Stimulated activated CD4-positive, alpha-beta T cell treated with anti-CD3 and anti-CD28 coated beads, Interleukin-15, amount 100 ng/mL, for 1 hour (primary cell): ENCODE data around the gene GNAT2.
A peak's percentile ranks its signal among the peaks of the same experiment; 100 is the strongest.

Source experiments
- DNase-seq, 2 donors: peaks; one replicate each; pipeline ENCODE4 v3.0.0-alpha.2; 2020; ENCODE audit warnings: low read depth in 1 of 2, low spot score in 1 of 2

GNAT2 gene

GRCh38 chr1:109628540-109629321 lies 9.3 kb upstream of the GNAT2 start:
- DNase-seq: no peak

DNA sequence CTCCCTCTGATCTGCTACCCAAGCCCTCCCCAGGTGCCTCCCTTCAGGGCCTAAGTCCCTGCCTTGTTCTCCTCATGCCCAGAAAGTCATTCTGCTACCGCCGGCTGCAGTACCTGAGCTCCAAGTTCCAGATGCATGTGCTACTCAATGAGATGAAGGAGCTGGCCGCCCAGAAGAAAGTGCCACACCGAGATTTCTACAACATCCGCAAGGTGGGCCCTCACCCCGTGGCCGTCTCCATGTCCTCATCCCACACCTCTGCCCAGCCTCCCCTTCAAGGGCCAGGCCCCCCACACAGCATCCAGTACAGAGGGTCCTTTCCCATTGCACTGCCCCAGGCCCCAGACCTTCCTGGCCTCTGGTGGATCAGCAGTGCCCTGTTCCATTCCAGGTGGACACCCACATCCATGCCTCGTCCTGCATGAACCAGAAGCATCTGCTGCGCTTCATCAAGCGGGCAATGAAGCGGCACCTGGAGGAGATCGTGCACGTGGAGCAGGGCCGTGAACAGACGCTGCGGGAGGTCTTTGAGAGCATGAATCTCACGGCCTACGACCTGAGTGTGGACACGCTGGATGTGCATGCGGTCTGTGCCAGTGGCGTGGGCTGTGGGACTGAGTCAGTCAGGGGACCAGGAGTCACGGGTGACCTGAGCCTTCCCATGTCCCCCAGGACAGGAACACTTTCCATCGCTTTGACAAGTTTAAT lies 8.4 kb upstream of the GNAT2 start:
- DNase-seq: no peak

GRCh38 chr1:109626682-109627408 lies 7.4 kb upstream of the GNAT2 start:
- DNase-seq: no peak

DNA sequence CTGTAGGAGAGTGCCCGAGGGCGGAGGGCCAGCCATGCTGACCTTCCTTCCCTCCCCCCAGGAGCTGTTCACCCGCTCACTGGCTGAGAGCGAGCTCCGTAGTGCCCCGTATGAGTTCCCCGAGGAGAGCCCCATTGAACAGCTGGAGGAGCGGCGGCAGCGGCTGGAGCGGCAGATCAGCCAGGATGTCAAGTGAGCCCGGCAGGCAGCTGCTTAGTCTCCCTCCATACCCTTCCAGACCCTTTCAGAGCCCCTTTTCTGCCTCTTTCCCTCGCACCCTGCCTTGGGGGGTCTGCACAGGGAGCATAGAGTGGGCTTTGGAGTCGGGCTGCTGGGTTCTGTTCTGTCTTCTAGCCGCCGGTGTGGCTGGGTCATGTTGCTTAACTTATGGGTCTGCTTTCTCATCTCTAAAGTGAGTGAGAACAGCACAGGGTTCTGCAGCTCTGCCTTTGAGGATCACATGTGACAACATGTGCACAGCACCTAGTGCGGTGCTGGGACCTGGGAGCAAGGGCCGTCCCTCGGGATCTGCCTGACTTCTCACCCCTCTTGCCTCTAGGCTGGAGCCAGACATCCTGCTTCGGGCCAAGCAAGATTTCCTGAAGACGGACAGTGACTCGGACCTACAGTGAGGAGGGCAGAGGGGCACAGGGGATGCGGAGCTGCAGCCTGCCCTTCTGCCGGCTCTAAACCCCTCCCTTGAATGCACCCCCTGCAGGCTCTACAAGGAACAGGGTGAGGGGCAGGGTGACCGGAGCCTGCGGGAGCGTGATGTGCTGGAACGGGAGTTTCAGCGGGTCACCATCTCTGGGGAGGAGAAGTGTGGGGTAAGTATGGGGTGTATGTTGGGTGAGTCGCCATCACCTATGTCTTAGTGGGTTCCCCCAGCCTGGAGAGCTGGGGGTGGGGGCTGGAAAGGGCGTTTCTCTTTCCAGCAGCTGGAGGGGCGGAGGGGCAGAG lies 6.5 kb upstream of the GNAT2 start:
- no peak for DNase-seq

DNA sequence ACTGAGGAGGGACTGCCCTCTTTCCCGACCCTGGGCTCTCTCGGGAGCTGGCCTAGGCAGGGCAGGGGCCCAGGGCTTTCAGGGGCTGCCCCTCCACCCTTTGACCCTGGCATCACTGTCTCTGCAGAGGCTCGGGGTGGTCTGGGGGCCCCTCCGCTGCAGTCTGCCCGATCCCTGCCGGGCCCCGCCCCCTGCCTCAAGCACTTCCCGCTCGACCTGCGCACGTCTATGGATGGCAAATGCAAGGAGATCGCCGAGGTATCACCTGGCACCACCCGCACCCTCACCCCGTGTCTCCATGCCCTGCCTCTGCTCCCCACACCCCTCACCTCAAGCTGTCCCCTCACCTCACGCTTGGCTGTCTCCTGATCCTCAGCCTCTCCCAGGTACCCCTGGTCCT lies 5.8 kb upstream of the GNAT2 start:
- DNase-seq: no peak

GRCh38 chr1:109624201-109625010 lies 5.0 kb upstream of the GNAT2 start:
- DNase-seq: no peak

DNA sequence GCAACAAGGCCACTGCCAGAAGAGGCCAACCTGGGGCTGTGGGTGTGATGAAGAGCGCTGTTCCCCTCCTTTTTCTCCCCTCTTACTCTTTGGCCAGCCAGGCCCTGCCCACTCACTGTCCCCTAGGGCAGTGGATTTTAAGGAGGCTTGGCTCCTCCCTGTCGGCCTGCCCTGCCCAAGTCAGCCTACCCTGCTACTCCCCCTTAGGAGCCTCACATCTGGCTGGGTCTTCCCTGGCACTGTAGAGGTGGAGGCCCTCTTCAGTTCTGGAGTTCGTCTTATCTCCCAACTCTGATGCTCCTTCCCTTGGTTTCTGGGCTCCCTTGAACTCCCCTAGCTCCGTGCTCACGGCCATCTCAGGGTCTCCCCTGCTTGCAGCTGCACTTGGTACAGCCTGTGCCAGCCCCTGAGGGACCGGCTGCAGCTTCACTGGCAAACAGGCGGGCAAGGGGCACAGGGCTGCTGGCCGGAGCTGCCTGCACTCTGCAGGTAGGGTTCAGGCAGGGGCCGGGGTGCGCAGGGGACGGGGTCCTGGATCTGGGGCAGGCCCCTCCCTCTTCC lies 4.3 kb upstream of the GNAT2 start:
- no peak for DNase-seq

DNA sequence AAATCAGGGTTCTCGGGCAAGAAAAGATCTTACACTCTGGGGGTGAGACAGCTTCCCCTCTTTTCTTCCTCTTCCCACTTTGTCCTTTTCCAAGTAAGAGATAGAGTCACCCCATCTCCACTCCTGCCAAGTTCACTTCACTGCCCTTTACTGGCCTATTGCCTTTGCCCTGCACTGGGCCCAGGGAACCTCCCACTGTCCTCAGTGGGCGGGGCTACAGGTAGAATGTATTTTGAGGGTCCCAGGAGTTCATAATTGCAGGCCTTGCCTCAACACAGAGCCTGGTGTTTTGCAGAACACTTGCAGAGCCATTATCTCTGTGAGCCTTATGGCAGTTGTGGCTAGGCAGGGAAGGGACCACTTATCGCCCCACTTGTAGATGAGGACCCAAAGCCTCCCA lies 3.5 kb upstream of the GNAT2 start:
- no peak for DNase-seq

GRCh38 chr1:109622137-109622892 lies 2.9 kb upstream of the GNAT2 start:
- DNase-seq: no peak

- DNase-seq: no peak
Measured at GRCh38 chr1:109621379-109622136, 2.1 kb upstream of the GNAT2 start.

DNA sequence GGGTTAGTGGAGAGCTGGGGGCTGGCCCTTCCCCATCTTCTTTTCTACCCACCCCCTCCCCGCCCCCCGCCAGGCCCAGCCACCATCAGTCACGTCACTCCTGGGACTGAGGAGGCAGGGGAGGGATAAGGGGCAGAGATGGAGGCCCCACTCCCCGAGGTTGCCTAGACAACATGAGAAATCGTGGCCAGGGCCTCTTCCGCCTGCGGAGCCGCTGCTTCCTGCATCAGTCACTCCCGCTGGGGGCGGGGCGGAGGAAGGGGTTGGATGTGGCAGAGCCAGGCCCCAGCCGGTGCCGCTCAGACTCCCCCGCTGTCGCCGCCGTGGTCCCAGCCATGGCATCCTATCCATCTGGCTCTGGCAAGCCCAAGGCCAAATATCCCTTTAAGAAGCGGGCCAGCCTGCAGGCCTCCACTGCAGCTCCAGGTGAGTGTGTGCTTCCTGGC lies 1.4 kb upstream of the GNAT2 start:
- DNase-seq: peak; percentile 87 to 96

DNA sequence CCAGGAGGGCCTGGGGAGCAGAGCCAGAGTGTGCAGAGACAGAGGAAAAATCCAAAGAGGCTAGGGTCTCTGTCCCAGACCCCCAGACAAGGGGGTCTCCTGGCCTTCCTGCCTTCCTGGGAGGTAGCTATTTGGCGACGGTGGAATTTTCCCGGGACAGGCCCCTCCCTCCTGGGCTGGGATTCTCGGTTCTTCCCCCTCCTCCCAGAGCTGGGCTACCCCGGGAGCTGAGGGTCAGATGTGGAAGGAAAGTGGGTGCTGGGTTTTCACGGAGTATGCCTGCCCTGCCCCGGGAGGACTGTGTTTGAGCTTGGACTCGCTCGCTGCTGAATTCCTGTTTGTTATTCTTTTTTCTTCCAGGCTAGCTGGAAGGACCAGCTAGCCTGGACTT lies 980 bp upstream of the GNAT2 start:
- DNase-seq: no peak

DNA sequence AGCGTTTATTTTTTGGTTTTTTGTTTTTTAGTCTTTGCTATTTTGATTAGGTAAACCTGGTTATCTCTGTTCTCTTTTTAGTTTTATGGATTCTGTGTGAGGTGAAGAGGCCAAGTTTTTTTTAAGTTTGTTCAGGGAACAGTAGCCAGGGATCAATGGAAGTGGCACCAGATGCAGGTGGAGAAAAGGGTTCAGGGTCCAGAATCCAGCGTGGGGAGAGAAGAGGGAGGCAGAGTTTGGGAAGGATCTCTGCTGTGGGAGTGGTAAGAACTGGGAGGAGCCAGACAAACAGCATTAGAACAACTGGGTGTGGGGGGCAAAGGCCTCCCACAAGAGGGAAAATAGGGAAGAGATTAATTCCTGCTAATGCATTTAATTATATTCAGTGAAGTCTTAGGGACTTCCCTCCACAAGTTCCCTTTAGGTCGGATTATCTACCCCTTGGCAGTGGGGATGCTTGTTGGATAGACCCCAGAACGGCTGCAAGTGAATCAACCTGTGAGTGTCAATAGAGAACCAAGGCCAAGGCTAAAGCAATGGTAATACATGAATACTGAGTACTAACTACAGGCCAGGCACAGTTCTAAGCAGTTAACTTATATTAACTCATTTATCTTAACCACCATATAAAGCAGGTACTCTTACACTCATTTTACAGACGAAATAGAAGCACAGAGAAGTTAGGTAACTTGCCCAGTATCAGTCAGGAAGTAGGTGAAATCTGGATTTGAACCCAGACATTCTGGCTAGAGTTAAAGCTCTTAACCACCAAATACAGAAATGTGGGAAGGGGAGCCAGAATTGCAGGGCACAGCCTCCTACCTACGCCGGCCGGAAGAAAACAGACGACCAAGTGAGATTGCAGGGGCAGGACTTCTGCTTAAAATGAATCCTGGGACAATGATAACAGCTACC lies 498 bp downstream of the GNAT2 start:
- no peak for DNase-seq

DNA sequence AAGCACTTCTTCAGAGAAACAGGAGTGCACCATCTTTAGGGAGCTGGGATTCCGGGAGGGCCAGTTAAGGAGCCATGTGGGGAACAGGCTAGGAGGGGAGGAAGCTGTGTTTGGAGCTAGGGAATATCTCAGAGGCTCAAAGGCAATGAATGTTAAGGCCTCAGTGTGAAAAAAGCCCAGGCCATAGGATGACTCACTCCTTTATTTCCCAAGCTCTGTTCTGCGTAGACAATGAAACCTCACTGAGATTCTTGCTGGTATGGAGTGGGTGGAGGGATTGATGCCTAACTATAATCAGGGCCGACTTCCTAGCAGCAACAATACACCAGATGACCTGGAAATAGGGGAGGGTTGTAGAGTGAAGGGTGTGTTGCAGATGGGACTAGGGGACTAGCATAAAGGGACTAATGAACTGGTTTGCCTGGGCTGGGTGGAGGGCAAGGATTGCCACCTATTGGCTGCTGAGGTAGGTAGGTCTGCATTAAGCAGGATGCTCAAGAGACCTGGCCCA lies 2.1 kb downstream of the GNAT2 start:
- DNase-seq: no peak

GRCh38 chr1:109616391-109616790 lies 3.0 kb downstream of the GNAT2 start:
- DNase-seq: no peak

- DNase-seq: no peak
Measured at GRCh38 chr1:109615879-109616278, 3.5 kb downstream of the GNAT2 start.
